ENCODE measurements around the gene PSMD4. TPM values are rescaled to one million over a fixed set of nuclear protein-coding genes. Genes with fewer than 3 reads are reported as not detected.

Gene PSMD4
- total and polyA plus RNA-seq, 8 donors: 53.7 to 104 (median 82.7) TPM

- intact Hi-C loops (cut with DNase I): no loop called here
- Histone ChIP-seq H3K4me1 (peaks cover 0 to 13% (median 3%) of the 10 kb centered on the region in 3 donors), H3K9me3 (no peaks in the 10 kb centered on the region), H3K4me3 (no peak overlapping the region), H3K27ac (no peak overlapping the region), H3K36me3 (peaks cover 0 to 18% (median 4%) of the 10 kb centered on the region in 3 donors), H3K27me3 (no peaks in the 10 kb centered on the region)
- DNase-seq (no peak), ATAC-seq (no peak), FAIRE-seq (no peak)
- no peak for TF ChIP-seq CTCF (IDR thresholded peaks at IDR 0.05)
- 90 to 93% methylated on average over 17 of the region's 17 CpGs for WGBS, 2 donors
Observed at GRCh38 chr1:151315565-151316235, 61.2 kb downstream of the PSMD4 start.

Other genes with a start within 250 kb of the PSMD4 start
- gene MINDY1, start 247.8 kb upstream of the PSMD4 start, total RNA-seq: 10 to 100 TPM; 24.1 to 35.5 (median 32.4) TPM
- 10 to 100 TPM; 23.1 to 24.2 TPM for gene MINDY1, start 247.8 kb upstream of the PSMD4 start, polyA plus RNA-seq
- 10 to 100 TPM in 2 of 6 donors, 1 to 10 TPM in 4; 6.4 to 11.1 (median 8.1) TPM for gene PRUNE1, start 246.3 kb upstream of the PSMD4 start, total RNA-seq
- gene PRUNE1, start 246.3 kb upstream of the PSMD4 start, polyA plus RNA-seq: 10 to 100 TPM in 1 of 2 donors, 1 to 10 TPM in 1; 6.7 to 16.7 TPM
- under 1 TPM; 0.12 to 0.40 (median 0.14) TPM for gene BNIPL, start 218.1 kb upstream of the PSMD4 start, total RNA-seq
- gene BNIPL, start 218.1 kb upstream of the PSMD4 start, polyA plus RNA-seq: under 1 TPM; 0.31 to 0.34 TPM
- gene C1orf56, start 207.0 kb upstream of the PSMD4 start, total RNA-seq: 1 to 10 TPM; 2.6 to 4.1 (median 3.2) TPM
- gene C1orf56, start 207.0 kb upstream of the PSMD4 start, polyA plus RNA-seq: 1 to 10 TPM; 3.0 to 4.8 TPM
- 10 to 100 TPM; 22.0 to 54.5 (median 27.0) TPM for gene CDC42SE1, start 195.1 kb upstream of the PSMD4 start, total RNA-seq
- gene CDC42SE1, start 195.1 kb upstream of the PSMD4 start, polyA plus RNA-seq: 10 to 100 TPM; 32.0 to 40.9 TPM
- gene MLLT11, start 194.3 kb upstream of the PSMD4 start, total RNA-seq: under 1 TPM; 0.19 to 0.86 (median 0.35) TPM
- gene MLLT11, start 194.3 kb upstream of the PSMD4 start, polyA plus RNA-seq: 1 to 10 TPM; 1.2 to 3.3 TPM
- gene GABPB2, start 184.0 kb upstream of the PSMD4 start, total RNA-seq: 1 to 10 TPM; 3.7 to 8.7 (median 5.7) TPM
- gene GABPB2, start 184.0 kb upstream of the PSMD4 start, polyA plus RNA-seq: 1 to 10 TPM; 4.5 to 5.0 TPM
- 1 to 10 TPM in 5 of 6 donors, under 1 TPM in 1; 0.47 to 4.3 (median 1.9) TPM for gene SEMA6C, start 108.1 kb upstream of the PSMD4 start, total RNA-seq
- gene SEMA6C, start 108.1 kb upstream of the PSMD4 start, polyA plus RNA-seq: 10 to 100 TPM; 18.0 to 24.1 TPM
- gene TNFAIP8L2, start 98.1 kb upstream of the PSMD4 start, total RNA-seq: 1 to 10 TPM in 3 of 6 donors, under 1 TPM in 3; 0.16 to 3.8 (median 0.90) TPM
- gene TNFAIP8L2, start 98.1 kb upstream of the PSMD4 start, polyA plus RNA-seq: 1 to 10 TPM; 1.3 to 2.9 TPM
- gene LYSMD1, start 88.8 kb upstream of the PSMD4 start, total RNA-seq: 1 to 10 TPM; 1.8 to 5.5 (median 3.4) TPM
- gene LYSMD1, start 88.8 kb upstream of the PSMD4 start, polyA plus RNA-seq: 1 to 10 TPM; 4.3 to 4.5 TPM
- 10 to 100 TPM in 3 of 6 donors, 1 to 10 TPM in 3; 7.7 to 18.1 (median 9.9) TPM for gene SCNM1, start 88.6 kb upstream of the PSMD4 start, total RNA-seq
- 10 to 100 TPM; 28.9 to 33.7 TPM for gene SCNM1, start 88.6 kb upstream of the PSMD4 start, polyA plus RNA-seq
- gene TMOD4, start 78.8 kb upstream of the PSMD4 start, total RNA-seq: under 1 TPM in 4 of 6 donors, not detected in 2; 0.47 to 0.81 (median 0.56) TPM
- gene TMOD4, start 78.8 kb upstream of the PSMD4 start, polyA plus RNA-seq: not detected
- 10 to 100 TPM; 12.5 to 29.0 (median 23.7) TPM for gene VPS72, start 64.5 kb upstream of the PSMD4 start, total RNA-seq
- 10 to 100 TPM; 20.8 to 25.9 TPM for gene VPS72, start 64.5 kb upstream of the PSMD4 start, polyA plus RNA-seq
- 10 to 100 TPM; 10.1 to 22.6 (median 15.3) TPM for gene PIP5K1A, start 56.2 kb upstream of the PSMD4 start, total RNA-seq
- gene PIP5K1A, start 56.2 kb upstream of the PSMD4 start, polyA plus RNA-seq: 10 to 100 TPM; 16.6 to 20.8 TPM
- gene ZNF687, start 27.6 kb downstream of the PSMD4 start, total RNA-seq: 10 to 100 TPM; 14.8 to 23.4 (median 17.2) TPM
- gene ZNF687, start 27.6 kb downstream of the PSMD4 start, polyA plus RNA-seq: 10 to 100 TPM in 1 of 2 donors, 1 to 10 TPM in 1; 9.8 to 14.3 TPM
- 10 to 100 TPM; 20.0 to 36.5 (median 24.1) TPM for gene PI4KB, start 72.7 kb downstream of the PSMD4 start, total RNA-seq
- gene PI4KB, start 72.7 kb downstream of the PSMD4 start, polyA plus RNA-seq: 10 to 100 TPM; 33.3 to 44.2 TPM
- 10 to 100 TPM in 3 of 6 donors, 1 to 10 TPM in 3; 5.6 to 34.2 (median 8.6) TPM for gene RFX5, start 92.5 kb downstream of the PSMD4 start, total RNA-seq
- gene RFX5, start 92.5 kb downstream of the PSMD4 start, polyA plus RNA-seq: 1 to 10 TPM; 8.6 to 9.5 TPM
- gene SELENBP1, start 118.0 kb downstream of the PSMD4 start, total RNA-seq: 10 to 100 TPM; 13.1 to 36.8 (median 25.2) TPM
- 10 to 100 TPM; 53.6 to 93.0 TPM for gene SELENBP1, start 118.0 kb downstream of the PSMD4 start, polyA plus RNA-seq
- 100 to 1,000 TPM in 3 of 6 donors, 10 to 100 TPM in 3; 61.9 to 106 (median 90.5) TPM for gene PSMB4, start 144.8 kb downstream of the PSMD4 start, total RNA-seq
- 100 to 1,000 TPM; 172 to 217 TPM for gene PSMB4, start 144.8 kb downstream of the PSMD4 start, polyA plus RNA-seq
- gene POGZ, start 204.8 kb downstream of the PSMD4 start, total RNA-seq: 10 to 100 TPM; 24.5 to 61.0 (median 32.4) TPM
- 10 to 100 TPM; 30.4 to 45.6 TPM for gene POGZ, start 204.8 kb downstream of the PSMD4 start, polyA plus RNA-seq

All from pancreas (tissue), 10 donors.